ENCODE results near the gene HAL. TPM values are rescaled to one million over a fixed set of nuclear protein-coding genes. Genes with fewer than 3 reads are reported as not detected.

HAL gene
- total RNA-seq, 1 donor from 2014 or later = 0.28 TPM

GRCh38 chr12:95940514-95940913, 55.6 kb downstream of the HAL start:
- ATAC-seq = no peak

Other genes starting within 250 kb of the HAL start
- gene NTN4, start 205.6 kb downstream of the HAL start, total RNA-seq = 5.5 TPM
- gene SNRPF, start 137.4 kb downstream of the HAL start, total RNA-seq = 33.6 TPM
- gene CCDC38, start 53.7 kb downstream of the HAL start, total RNA-seq = not detected
- gene AMDHD1, start 53.0 kb downstream of the HAL start, total RNA-seq = 0.44 TPM
- 137 TPM for gene LTA4H, start 39.2 kb upstream of the HAL start, total RNA-seq
- gene ELK3, start 198.0 kb upstream of the HAL start, total RNA-seq = 45.4 TPM